HepG2 (cell line): Measurements from ENCODE around the gene SP4. TPM values are rescaled to one million over a fixed set of nuclear protein-coding genes. Genes with fewer than 3 reads are reported as not detected.

Experiments used
- ATAC-seq: fragments of 200-7000 bp; cut with Tn5 transposase; 3 replicates; pipeline ENCODE4 v1.9.1; 2020; ENCODE audit warnings: mild to moderate bottlenecking, moderate library complexity
- BruUV-seq: library from RNA; stranded (reverse); fragments of 400-500 nt; replicated peaks from 2 replicates; lab custom pipeline; 2021; lab: Mats Ljungman, UMichigan
- CTCF ChIA-PET: fragments of 300-600 bp; formaldehyde crosslinking; extraction: SDS; loops from one replicate; lab custom pipeline; 2021; ENCODE audit warnings: low total read pairs, inconsistent platforms, low intra/inter-chr PET ratio; lab: Yijun Ruan, JAX
- POLR2A ChIA-PET: fragments of 350-600 bp; sonication (Branson Sonifier 250); formaldehyde crosslinking; loops from one replicate; lab custom pipeline; 2020; ENCODE audit warnings: antibody characterized with exemption, inconsistent platforms; lab: Yijun Ruan, JAX
- DNase-seq: peaks from one replicate; pipeline ENCODE4 v3.0.0-alpha.2; 2015; ENCODE audit warnings: low spot score
- FAIRE-seq: peaks from 3 replicates; lab custom pipeline; 2011; peaks lifted over from hg19 to GRCh38; lab: Jason Lieb, UNC
- H2AFZ ChIP-seq: one replicate; pipeline ENCODE4 v1.6.1; 2011; ENCODE audit warnings: low read length, inconsistent platforms
- H3K27ac ChIP-seq: fragments of 300-600 bp; 3 replicates; pipeline ENCODE4 v1.8.0; 2011; ENCODE audit warnings: mixed run types, mild to moderate bottlenecking, mixed read lengths, low read length, inconsistent platforms; ENCODE audit not compliant: insufficient read depth; ENCODE audit errors: extremely low read length
- H3K27me3 ChIP-seq, 2 experiments: fragments of 200-600 bp in 1 of 2; 2 replicates in 1 of 2; 3 replicates in 1 of 2; pipeline versions ENCODE4 v1.6.0 to v1.8.0; 2011; ENCODE audit warnings: low read length in 2 of 2, mild to moderate bottlenecking in 2 of 2, moderate library complexity in 2 of 2, inconsistent platforms in 1 of 2; ENCODE audit not compliant: insufficient read depth in 2 of 2, control insufficient read depth in 1 of 2
- H3K36me3 ChIP-seq, 2 experiments: fragments of 200-600 bp in 1 of 2; replicated peaks in 1 of 2; 2 replicates in 1 of 2; 3 replicates in 1 of 2; pipeline versions ENCODE4 v1.5.1 to v1.8.0; 2011; ENCODE audit warnings: low read length in 2 of 2, inconsistent platforms in 1 of 2; ENCODE audit not compliant: insufficient read depth in 2 of 2, control insufficient read depth in 1 of 2
- H3K4me1 ChIP-seq: 2 replicates; pipeline ENCODE4 v1.5.1; 2012; ENCODE audit warnings: low read length, inconsistent platforms; ENCODE audit not compliant: insufficient read depth
- H3K4me2 ChIP-seq: 2 replicates; pipeline ENCODE4 v1.6.0; 2011; ENCODE audit warnings: low read depth, low read length, inconsistent platforms
- H3K4me3 ChIP-seq, 3 experiments: fragments of 200-600 bp in 1 of 3; sonication (generic), shearing (Covaris generic) in 1 of 3; replicated peaks in 1 of 3; 2 replicates each; pipeline ENCODE4 v1.5.1; 2011 to 2016; ENCODE audit warnings: low read length in 3 of 3, inconsistent platforms in 2 of 3, low read depth in 2 of 3, mild to moderate bottlenecking in 2 of 3, control low read depth in 1 of 3, mixed read lengths in 1 of 3; ENCODE audit not compliant: insufficient read depth in 1 of 3
- H3K79me2 ChIP-seq: one replicate; pipeline ENCODE4 v1.6.1; 2011; ENCODE audit warnings: low read length, inconsistent platforms; ENCODE audit not compliant: insufficient read depth
- H3K9ac ChIP-seq: 2 replicates; pipeline ENCODE4 v1.6.0; 2011; ENCODE audit warnings: mild to moderate bottlenecking, low read depth, low read length, inconsistent platforms; ENCODE audit not compliant: insufficient read depth
- H3K9me3 ChIP-seq: 2 replicates; pipeline ENCODE4 v1.5.1; 2012; ENCODE audit warnings: mild to moderate bottlenecking, low read length
- H4K20me1 ChIP-seq: 2 replicates; pipeline ENCODE4 v1.6.0; 2011; ENCODE audit warnings: inconsistent platforms, mild to moderate bottlenecking, low read length, moderate library complexity; ENCODE audit not compliant: insufficient read depth
- AKAP8 ChIP-seq: sonication (generic); formaldehyde crosslinking; IDR thresholded peaks from 2 replicates; pipeline ENCODE4 v1.5.1; 2020; ENCODE audit warnings: mild to moderate bottlenecking, missing genetic modification reagents
- ATRX ChIP-seq: sonication (generic); formaldehyde crosslinking; IDR thresholded peaks from 2 replicates; pipeline ENCODE4 v1.4.0; 2020; ENCODE audit warnings: missing genetic modification reagents, borderline replicate concordance
- HNRNPUL1 ChIP-seq: fragments of 200-400 bp; formaldehyde crosslinking; IDR thresholded peaks from 2 replicates; pipeline ENCODE4 v1.6.1; 2017; ENCODE audit warnings: low read depth, mild to moderate bottlenecking, low read length, moderate library complexity
- NFKBIZ ChIP-seq: IDR thresholded peaks from 2 replicates; pipeline ENCODE4 v1.6.1; 2018; ENCODE audit warnings: missing genetic modification reagents, missing compliant biosample characterization
- PRMT3 ChIP-seq: sonication (generic); formaldehyde crosslinking; IDR thresholded peaks from 2 replicates; pipeline ENCODE4 v1.8.1; 2022; ENCODE audit warnings: low read depth, mild to moderate bottlenecking, moderate library complexity, missing genetic modification reagents, borderline replicate concordance
- REXO4 ChIP-seq: sonication (generic); formaldehyde crosslinking; IDR thresholded peaks from 2 replicates; pipeline ENCODE4 v1.8.0; 2022; ENCODE audit warnings: missing genetic modification reagents, mild to moderate bottlenecking, borderline replicate concordance
- SUZ12 ChIP-seq: fragments of 150-350 bp; IDR thresholded peaks from 2 replicates; pipeline ENCODE4 v1.6.1; 2014; ENCODE audit warnings: low read depth, low read length
- ZNF543 ChIP-seq: sonication (generic); formaldehyde crosslinking; IDR thresholded peaks from 2 replicates; pipeline ENCODE4 v1.4.0; 2020; ENCODE audit warnings: mild to moderate bottlenecking, missing genetic modification reagents
- ZNF644 ChIP-seq: IDR thresholded peaks from 2 replicates; pipeline ENCODE4 v1.6.1; 2016; ENCODE audit warnings: low read depth
- WGBS: methylation state at CpG from one replicate; pipeline ENCODE4 v1.1.6; 2017; ENCODE audit warnings: low lambda C conversion rate; 5-methylcytosine and 5-hydroxymethylcytosine counted together
- in situ Hi-C: cut with HindIII; loops from 2 replicates; pipeline ENCODE4 v1.10.0; 2017; ENCODE audit warnings: low pct_unique_long_range_greater_than_20kb; ENCODE audit not compliant: extremely low pct_ligation_motif_present
- intact Hi-C: fragments of 100-400 bp; cut with micrococcal nuclease; formaldehyde crosslinking; loops from one replicate; pipeline ENCODE4 v1.10.0; 2022; ENCODE audit not compliant: unreplicated experiment
- polyA plus RNA-seq, 8 experiments: library from polyadenylated mRNA; depleted of rRNA in 3 of 8; stranded (reverse) in 7 of 8; unstranded in 1 of 8; fragments of >200 nt; fragmentation: Illumina TruSeq in 4 of 8; extraction: Trizol in 4 of 8; gene quantifications; 2 replicates each; pipeline versions ENCODE4 v1.2.1 to v1.2.3, GENCODE V29; 2011 to 2016; ENCODE audit warnings: low read depth in 4 of 8, missing spikeins in 1 of 8, mixed read lengths in 1 of 8; ENCODE audit not compliant: insufficient read depth in 1 of 8
- total RNA-seq, 5 experiments: library from RNA; depleted of rRNA; stranded (reverse); fragments of >200 nt; fragmentation: Illumina TruSeq; extraction: Trizol; gene quantifications; 2 replicates each; pipeline ENCODE4 v1.2.3, GENCODE V29; 2016; ENCODE audit warnings: low read depth in 1 of 5
- TF ChIP-seq, protein P1 (sequence below): sonication (generic); formaldehyde crosslinking; IDR thresholded peaks from 2 replicates; pipeline ENCODE4 v1.4.0; 2020; ENCODE audit warnings: mild to moderate bottlenecking, missing genetic modification reagents
- TF ChIP-seq, protein P2 (sequence below): sonication (generic); formaldehyde crosslinking; IDR thresholded peaks from 2 replicates; pipeline ENCODE4 v1.5.0; 2020; ENCODE audit warnings: mild to moderate bottlenecking, missing genetic modification reagents
- TF ChIP-seq, protein P3 (sequence below): sonication (generic); formaldehyde crosslinking; IDR thresholded peaks from 2 replicates; pipeline ENCODE4 v1.4.0; 2020; ENCODE audit warnings: missing genetic modification reagents, mild to moderate bottlenecking, borderline replicate concordance
- TF ChIP-seq, protein P4 (sequence below): sonication (generic); formaldehyde crosslinking; IDR thresholded peaks from 2 replicates; pipeline ENCODE4 v1.5.0; 2020; ENCODE audit warnings: mild to moderate bottlenecking, missing genetic modification reagents, borderline replicate concordance
- TF ChIP-seq, protein P5 (sequence below): sonication (generic); formaldehyde crosslinking; IDR thresholded peaks from 2 replicates; pipeline ENCODE4 v1.8.1; 2023; ENCODE audit warnings: missing genetic modification reagents, inconsistent platforms, borderline replicate concordance

Gene SP4
- total and polyA plus RNA-seq, 2 of the 13 experiments (the other 11 are each of a cell fraction or from before 2014, with no cell fraction given) = 2.7 to 4.8 TPM

DNA sequence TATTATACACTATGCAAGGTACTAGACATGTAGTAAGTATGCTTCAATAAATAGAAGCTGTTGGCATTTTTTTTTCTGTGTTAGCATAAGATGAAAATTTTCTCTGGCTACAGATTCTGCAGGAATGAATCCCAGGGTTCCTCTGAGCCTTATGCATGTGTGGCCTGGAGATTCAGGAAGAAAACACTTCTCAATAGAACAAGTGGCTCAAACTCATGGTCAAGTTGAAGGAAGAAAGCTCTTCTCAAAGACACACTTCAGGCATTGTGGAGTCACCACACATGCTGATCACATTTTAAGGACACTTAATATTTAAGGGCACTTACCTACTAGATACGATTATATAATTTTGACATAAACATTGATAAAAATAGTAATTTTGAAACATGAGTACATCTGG lies 134.5 kb downstream of the SP4 start:
- H3K9me3 ChIP-seq = no peaks in the 10 kb centered on the region
- CTCF ChIA-PET = no interaction called here
- no peaks in the 10 kb centered on the region for H3K79me2 ChIP-seq
- H3K4me3 ChIP-seq = no peak overlapping the region
- no peak for ATAC-seq
- no peak overlapping the region for H2AFZ ChIP-seq
- no peak overlapping the region for H3K27ac ChIP-seq
- no TSS peak for BruUV-seq
- no peaks in the 10 kb centered on the region for H3K36me3 ChIP-seq
- no peak overlapping the region for H3K9ac ChIP-seq
- H4K20me1 ChIP-seq = no peaks in the 10 kb centered on the region
- POLR2A ChIA-PET = no interaction called here
- no peak for DNase-seq
- no peak for FAIRE-seq
- H3K4me1 ChIP-seq = no peaks in the 10 kb centered on the region
- whole genome bisulfite sequencing = 91% methylated on average over 1 of the region's 1 CpG
- intact Hi-C loops (no loop called here), in situ Hi-C loops (no loop called here)
- no peak overlapping the region for H3K4me2 ChIP-seq
- 0 out of 5 replicates have a peak, but pooled peaks cover 0 to under 1% of the 10 kb centered on the region in 2 experiments for H3K27me3 ChIP-seq
- TF ChIP-seq NFKBIZ (CRISPR knock-in tag) (no peak), PRMT3 (CRISPR knock-in tag) (no peak), ZNF543 (CRISPR knock-in tag) (no peak), AKAP8 (no peak), REXO4 (no peak), SUZ12 (no peak), HNRNPUL1 (no peak), ATRX (CRISPR knock-in tag) (no peak), ZNF644 (CRISPR knock-in tag) (no peak)
- TF ChIP-seq, protein P1, sequence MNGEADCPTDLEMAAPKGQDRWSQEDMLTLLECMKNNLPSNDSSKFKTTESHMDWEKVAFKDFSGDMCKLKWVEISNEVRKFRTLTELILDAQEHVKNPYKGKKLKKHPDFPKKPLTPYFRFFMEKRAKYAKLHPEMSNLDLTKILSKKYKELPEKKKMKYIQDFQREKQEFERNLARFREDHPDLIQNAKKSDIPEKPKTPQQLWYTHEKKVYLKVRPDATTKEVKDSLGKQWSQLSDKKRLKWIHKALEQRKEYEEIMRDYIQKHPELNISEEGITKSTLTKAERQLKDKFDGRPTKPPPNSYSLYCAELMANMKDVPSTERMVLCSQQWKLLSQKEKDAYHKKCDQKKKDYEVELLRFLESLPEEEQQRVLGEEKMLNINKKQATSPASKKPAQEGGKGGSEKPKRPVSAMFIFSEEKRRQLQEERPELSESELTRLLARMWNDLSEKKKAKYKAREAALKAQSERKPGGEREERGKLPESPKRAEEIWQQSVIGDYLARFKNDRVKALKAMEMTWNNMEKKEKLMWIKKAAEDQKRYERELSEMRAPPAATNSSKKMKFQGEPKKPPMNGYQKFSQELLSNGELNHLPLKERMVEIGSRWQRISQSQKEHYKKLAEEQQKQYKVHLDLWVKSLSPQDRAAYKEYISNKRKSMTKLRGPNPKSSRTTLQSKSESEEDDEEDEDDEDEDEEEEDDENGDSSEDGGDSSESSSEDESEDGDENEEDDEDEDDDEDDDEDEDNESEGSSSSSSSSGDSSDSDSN (CRISPR knock-in tag) = no peak
- TF ChIP-seq, protein P2, sequence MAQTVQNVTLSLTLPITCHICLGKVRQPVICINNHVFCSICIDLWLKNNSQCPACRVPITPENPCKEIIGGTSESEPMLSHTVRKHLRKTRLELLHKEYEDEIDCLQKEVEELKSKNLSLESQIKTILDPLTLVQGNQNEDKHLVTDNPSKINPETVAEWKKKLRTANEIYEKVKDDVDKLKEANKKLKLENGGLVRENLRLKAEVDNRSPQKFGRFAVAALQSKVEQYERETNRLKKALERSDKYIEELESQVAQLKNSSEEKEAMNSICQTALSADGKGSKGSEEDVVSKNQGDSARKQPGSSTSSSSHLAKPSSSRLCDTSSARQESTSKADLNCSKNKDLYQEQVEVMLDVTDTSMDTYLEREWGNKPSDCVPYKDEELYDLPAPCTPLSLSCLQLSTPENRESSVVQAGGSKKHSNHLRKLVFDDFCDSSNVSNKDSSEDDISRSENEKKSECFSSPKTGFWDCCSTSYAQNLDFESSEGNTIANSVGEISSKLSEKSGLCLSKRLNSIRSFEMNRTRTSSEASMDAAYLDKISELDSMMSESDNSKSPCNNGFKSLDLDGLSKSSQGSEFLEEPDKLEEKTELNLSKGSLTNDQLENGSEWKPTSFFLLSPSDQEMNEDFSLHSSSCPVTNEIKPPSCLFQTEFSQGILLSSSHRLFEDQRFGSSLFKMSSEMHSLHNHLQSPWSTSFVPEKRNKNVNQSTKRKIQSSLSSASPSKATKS (CRISPR knock-in tag) = no peak
- TF ChIP-seq, protein P3, sequence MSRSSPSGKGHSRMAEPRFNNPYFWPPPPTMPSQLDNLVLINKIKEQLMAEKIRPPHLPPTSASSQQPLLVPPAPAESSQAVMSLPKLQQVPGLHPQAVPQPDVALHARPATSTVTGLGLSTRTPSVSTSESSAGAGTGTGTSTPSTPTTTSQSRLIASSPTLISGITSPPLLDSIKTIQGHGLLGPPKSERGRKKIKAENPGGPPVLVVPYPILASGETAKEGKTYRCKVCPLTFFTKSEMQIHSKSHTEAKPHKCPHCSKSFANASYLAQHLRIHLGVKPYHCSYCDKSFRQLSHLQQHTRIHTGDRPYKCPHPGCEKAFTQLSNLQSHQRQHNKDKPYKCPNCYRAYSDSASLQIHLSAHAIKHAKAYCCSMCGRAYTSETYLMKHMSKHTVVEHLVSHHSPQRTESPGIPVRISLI (CRISPR knock-in tag) = no peak
- TF ChIP-seq, protein P4, sequence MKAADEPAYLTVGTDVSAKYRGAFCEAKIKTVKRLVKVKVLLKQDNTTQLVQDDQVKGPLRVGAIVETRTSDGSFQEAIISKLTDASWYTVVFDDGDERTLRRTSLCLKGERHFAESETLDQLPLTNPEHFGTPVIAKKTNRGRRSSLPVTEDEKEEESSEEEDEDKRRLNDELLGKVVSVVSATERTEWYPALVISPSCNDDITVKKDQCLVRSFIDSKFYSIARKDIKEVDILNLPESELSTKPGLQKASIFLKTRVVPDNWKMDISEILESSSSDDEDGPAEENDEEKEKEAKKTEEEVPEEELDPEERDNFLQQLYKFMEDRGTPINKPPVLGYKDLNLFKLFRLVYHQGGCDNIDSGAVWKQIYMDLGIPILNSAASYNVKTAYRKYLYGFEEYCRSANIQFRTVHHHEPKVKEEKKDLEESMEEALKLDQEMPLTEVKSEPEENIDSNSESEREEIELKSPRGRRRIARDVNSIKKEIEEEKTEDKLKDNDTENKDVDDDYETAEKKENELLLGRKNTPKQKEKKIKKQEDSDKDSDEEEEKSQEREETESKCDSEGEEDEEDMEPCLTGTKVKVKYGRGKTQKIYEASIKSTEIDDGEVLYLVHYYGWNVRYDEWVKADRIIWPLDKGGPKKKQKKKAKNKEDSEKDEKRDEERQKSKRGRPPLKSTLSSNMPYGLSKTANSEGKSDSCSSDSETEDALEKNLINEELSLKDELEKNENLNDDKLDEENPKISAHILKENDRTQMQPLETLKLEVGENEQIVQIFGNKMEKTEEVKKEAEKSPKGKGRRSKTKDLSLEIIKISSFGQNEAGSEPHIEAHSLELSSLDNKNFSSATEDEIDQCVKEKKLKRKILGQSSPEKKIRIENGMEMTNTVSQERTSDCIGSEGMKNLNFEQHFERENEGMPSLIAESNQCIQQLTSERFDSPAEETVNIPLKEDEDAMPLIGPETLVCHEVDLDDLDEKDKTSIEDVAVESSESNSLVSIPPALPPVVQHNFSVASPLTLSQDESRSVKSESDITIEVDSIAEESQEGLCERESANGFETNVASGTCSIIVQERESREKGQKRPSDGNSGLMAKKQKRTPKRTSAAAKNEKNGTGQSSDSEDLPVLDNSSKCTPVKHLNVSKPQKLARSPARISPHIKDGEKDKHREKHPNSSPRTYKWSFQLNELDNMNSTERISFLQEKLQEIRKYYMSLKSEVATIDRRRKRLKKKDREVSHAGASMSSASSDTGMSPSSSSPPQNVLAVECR (CRISPR knock-in tag) = no peak
- TF ChIP-seq, protein P5, sequence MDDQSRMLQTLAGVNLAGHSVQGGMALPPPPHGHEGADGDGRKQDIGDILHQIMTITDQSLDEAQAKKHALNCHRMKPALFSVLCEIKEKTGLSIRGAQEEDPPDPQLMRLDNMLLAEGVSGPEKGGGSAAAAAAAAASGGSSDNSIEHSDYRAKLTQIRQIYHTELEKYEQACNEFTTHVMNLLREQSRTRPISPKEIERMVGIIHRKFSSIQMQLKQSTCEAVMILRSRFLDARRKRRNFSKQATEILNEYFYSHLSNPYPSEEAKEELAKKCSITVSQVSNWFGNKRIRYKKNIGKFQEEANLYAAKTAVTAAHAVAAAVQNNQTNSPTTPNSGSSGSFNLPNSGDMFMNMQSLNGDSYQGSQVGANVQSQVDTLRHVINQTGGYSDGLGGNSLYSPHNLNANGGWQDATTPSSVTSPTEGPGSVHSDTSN (CRISPR knock-in tag) = no peak
